ENCODE data around the gene UNK. TPM values are rescaled to one million over a fixed set of nuclear protein-coding genes. Genes with fewer than 3 reads are reported as not detected.

UNK gene
- total and polyA plus RNA-seq, 9 of the 15 experiments (the other 6 are each of a cell fraction or from before 2014, with no cell fraction given): 12.8 to 38.6 (median 24.8) TPM

DNA sequence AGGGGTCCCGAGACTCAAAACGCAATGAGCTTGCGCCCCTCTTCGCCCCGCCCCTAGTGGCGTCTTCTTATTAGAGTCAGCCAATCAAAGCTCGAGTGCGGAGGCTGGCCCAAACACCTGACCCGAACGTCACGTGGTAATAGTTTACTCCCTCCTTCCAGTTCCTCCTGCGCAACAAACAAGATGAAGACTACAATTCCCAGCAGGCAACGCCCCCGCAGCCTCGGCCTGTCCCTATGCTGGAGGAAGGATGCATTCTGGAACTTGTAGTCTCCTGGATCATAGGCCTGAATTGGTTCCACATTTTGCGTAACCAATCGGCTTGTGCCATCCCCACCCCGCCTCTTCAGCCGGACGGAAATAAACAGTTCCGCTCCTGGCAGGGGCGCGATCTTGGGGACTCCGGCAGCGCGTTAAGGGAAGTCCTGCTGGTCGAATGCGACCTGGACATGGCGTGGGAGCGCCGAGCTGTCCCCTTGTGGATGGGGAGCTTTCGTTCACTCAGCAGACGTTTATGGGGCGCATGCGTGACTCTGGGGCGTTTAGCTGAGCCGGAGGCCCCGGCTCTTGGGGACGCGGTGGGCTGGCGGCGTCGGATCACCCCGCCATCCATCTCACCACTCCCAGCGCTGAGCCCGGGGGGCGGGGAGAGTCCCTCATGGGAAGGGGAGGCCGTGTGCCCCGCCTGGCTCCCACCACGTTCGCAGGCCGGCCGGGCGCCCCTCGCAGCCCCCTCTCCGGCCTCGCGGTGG, 70.9 kb downstream of the UNK start, which contains the start of gene WBP2 (continued):
- TF ChIP-seq, protein P1, sequence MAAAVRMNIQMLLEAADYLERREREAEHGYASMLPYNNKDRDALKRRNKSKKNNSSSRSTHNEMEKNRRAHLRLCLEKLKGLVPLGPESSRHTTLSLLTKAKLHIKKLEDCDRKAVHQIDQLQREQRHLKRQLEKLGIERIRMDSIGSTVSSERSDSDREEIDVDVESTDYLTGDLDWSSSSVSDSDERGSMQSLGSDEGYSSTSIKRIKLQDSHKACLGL (CRISPR knock-in tag; IDR thresholded peaks at IDR 0.05; ENCODE audit: borderline replicate concordance, poor library complexity, severe bottlenecking): no peak
- TF ChIP-seq PHB (CRISPR knock-in tag; IDR thresholded peaks at IDR 0.05) (peak; percentile 91), FOSL1 (tag; conservative IDR thresholded peaks at IDR 0.05) (peak; percentile 33; the same call in 1 of the 2 replicates), ZNF347 (CRISPR knock-in tag; IDR thresholded peaks at IDR 0.05; ENCODE audit: low read depth) (no peak), TCF7L2 (IDR thresholded peaks at IDR 0.05; ENCODE audit: low read depth, low read length) (no peak), TAF15 (IDR thresholded peaks at IDR 0.05; ENCODE audit: low read depth, low read length) (peak; percentile 74; the same call in 1 of the 2 replicates), NCOR1 (IDR thresholded peaks at IDR 0.05) (no peak; the same call in 1 of the 2 replicates), TBP (optimal IDR thresholded peaks at IDR 0.05; ENCODE audit: low read depth, low read length) (peak; percentile 84), ZFX (CRISPR knock-in tag; IDR thresholded peaks at IDR 0.05) (peak; percentile 88), MYC (IDR thresholded peaks at IDR 0.05; ENCODE audit: low read depth, low read length) (peak; percentile 62; the same call in 1 of the 2 replicates), MYC (CRISPR knock-in tag; IDR thresholded peaks at IDR 0.05; ENCODE audit: borderline replicate concordance, low read depth) (no peak), KLF16 (IDR thresholded peaks at IDR 0.05) (peak; percentile 5; the same call in 1 of the 2 replicates), STAG1 (CRISPR knock-in tag; IDR thresholded peaks at IDR 0.05; ENCODE audit: borderline replicate concordance) (no peak; the same call in 1 of the 2 replicates), HLTF (IDR thresholded peaks at IDR 0.05) (no peak; the same call in 1 of the 2 replicates)
- TF ChIP-seq, protein P2, sequence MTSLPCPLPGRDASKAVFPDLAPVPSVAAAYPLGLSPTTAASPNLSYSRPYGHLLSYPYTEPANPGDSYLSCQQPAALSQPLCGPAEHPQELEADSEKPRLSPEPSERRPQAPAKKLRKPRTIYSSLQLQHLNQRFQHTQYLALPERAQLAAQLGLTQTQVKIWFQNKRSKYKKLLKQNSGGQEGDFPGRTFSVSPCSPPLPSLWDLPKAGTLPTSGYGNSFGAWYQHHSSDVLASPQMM (CRISPR knock-in tag; IDR thresholded peaks at IDR 0.05): no peak
- TF ChIP-seq, protein P3, sequence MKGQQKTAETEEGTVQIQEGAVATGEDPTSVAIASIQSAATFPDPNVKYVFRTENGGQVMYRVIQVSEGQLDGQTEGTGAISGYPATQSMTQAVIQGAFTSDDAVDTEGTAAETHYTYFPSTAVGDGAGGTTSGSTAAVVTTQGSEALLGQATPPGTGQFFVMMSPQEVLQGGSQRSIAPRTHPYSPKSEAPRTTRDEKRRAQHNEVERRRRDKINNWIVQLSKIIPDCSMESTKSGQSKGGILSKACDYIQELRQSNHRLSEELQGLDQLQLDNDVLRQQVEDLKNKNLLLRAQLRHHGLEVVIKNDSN (CRISPR knock-in tag; IDR thresholded peaks at IDR 0.05): peak; percentile 98
- TF ChIP-seq, protein P4, sequence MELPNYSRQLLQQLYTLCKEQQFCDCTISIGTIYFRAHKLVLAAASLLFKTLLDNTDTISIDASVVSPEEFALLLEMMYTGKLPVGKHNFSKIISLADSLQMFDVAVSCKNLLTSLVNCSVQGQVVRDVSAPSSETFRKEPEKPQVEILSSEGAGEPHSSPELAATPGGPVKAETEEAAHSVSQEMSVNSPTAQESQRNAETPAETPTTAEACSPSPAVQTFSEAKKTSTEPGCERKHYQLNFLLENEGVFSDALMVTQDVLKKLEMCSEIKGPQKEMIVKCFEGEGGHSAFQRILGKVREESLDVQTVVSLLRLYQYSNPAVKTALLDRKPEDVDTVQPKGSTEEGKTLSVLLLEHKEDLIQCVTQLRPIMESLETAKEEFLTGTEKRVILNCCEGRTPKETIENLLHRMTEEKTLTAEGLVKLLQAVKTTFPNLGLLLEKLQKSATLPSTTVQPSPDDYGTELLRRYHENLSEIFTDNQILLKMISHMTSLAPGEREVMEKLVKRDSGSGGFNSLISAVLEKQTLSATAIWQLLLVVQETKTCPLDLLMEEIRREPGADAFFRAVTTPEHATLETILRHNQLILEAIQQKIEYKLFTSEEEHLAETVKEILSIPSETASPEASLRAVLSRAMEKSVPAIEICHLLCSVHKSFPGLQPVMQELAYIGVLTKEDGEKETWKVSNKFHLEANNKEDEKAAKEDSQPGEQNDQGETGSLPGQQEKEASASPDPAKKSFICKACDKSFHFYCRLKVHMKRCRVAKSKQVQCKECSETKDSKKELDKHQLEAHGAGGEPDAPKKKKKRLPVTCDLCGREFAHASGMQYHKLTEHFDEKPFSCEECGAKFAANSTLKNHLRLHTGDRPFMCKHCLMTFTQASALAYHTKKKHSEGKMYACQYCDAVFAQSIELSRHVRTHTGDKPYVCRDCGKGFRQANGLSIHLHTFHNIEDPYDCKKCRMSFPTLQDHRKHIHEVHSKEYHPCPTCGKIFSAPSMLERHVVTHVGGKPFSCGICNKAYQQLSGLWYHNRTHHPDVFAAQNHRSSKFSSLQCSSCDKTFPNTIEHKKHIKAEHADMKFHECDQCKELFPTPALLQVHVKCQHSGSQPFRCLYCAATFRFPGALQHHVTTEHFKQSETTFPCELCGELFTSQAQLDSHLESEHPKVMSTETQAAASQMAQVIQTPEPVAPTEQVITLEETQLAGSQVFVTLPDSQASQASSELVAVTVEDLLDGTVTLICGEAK (IDR thresholded peaks at IDR 0.05): peak; percentile 77
- TF ChIP-seq, protein P4 (CRISPR knock-in tag; IDR thresholded peaks at IDR 0.05): no peak
